GM19324 (cell line): ENCODE measurements around the gene THBS1.

Experiments used
- ATAC-seq: cut with Tn5 transposase; IDR thresholded peaks from one replicate; pipeline ENCODE4 v1.9.1; 2021; ENCODE audit warnings: mild to moderate bottlenecking, moderate library complexity; ENCODE audit not compliant: unreplicated experiment, low FRiP score

Gene THBS1

DNA sequence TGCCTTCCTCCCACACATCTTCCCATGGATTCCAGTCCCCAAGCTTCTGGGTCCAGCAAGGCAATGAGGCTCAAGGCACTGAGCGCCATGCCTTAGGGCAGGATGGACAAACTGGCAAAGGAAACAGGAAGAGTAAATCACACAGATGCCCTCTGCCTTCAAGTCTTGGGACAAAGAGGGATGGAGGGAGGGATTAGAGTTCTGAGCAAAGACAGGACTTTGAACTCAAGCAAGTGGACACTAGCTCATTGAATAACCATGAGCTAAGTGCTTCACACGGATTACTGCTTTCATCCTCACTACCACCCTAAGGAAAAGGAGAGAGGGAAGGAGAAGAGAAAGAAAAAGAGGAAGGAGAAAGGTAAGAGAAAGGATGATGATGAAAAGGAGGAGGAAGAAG is 7.6 kb upstream of the THBS1 start:
- no peak for ATAC-seq

DNA sequence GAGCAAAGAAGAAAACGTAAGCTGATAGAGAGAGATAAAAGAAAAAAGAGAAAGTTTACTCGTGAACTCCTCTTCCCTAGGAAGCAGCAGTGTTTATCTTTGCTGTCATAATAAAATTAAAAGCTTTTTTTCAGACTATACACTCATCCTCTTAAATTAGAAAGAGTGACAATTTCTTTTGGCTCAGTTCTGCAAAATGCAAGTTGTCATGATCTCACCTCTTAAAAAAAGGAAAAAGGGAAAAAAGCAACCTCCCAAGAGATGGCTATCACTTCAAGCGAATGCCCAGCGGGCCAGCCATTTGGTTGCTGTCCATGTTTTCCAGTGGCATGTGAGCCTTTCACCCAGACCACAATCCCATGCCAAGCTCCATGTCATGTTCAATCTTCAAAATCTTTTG is 7.0 kb upstream of the THBS1 start:
- ATAC-seq: no peak

DNA sequence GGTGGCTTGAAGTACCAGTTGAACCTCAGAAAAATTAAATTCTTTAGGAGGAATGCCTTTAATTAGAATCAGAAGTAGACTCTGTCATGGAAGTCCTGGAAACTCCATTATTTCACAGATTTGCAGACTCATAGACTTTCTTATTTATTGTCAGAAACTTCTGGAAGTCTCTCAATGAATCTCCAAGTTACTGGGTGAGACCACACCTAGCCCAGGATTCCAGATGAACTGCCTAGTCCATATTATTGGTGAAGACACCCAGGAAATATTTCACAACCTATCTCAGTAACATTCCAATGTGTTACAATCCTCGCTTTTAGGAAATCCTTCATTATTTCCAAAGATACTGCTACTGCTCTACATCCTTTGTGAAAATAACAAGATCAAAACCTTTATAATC is 6.5 kb upstream of the THBS1 start:
- ATAC-seq: no peak

DNA sequence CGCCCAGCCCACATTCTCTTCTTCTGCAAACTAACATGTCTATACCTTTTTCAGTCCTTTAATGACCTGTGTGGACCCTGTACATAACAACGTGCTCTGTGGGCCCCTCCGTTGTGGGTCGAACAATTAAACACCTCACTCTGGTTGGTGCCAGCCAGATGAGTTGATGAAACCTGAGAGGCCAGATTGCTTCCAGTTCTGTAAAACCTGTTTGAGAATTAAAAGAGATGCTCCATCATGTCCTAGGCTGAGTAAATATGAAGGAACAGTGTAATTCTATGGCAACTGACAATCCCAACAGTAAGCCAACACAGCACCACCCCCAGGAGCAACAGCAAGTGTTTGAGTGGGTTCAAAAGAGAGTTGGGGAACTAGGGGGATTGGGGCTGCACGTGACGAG is 5.7 kb upstream of the THBS1 start:
- ATAC-seq: no peak

DNA sequence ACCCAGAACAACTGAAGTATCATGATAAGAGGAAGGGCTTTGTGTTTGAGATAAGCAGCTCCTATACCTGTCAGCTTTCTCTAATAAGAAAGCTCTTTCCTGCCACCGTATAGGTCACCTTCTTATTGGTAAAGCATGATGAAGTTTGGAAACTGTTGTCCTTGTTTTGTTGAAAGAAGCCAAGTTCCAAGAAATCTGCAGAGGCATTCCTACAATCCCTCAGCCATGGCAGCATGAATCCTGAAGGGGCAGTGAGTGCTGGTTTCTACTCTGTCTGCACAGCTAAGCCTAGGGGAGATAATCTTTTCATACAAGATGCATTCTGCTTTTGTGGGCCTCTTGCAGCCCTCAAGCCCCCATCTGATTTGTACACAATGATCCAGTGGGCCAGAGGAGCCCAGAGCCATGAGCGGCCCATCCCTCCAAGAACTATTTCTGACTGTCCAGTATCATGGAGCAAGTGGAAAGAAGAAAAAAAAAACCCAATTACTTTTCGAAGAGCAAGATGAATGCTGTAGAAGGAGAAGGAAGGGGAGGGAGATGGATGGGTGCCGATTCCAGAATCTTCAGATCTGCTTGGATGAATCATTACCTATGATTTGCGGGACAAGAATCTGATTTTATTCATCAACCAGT is 1.9 kb upstream of the THBS1 start:
- no peak for ATAC-seq

DNA sequence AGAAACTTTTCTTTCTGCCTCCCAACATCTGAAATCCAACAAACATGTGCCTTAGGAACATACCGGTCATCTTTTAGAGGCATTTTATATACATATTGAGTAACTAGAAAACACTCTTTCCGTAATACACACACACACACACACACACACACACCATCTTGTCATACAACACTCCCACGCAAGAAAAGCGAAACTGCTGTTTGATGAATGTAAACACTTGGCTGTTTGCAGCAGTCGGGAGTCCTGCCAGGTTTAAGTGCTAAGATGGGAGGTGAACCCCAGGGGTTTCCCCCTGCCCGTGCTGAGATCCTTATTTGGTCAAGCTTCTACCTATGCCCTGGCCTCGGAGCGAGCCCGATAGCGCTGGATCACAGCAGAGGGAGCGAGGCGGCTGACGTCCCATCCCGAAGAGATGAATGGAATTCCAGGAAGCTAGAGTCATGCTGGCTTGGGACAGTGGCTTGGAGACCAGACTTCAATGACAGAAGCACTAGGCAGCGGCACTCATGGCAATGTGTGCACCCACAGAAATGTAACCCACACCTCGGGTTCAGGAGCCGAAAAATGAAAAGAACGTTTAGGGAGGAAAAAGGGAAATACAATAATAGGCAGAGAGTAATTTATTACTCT is 1.3 kb upstream of the THBS1 start:
- ATAC-seq: no peak

DNA sequence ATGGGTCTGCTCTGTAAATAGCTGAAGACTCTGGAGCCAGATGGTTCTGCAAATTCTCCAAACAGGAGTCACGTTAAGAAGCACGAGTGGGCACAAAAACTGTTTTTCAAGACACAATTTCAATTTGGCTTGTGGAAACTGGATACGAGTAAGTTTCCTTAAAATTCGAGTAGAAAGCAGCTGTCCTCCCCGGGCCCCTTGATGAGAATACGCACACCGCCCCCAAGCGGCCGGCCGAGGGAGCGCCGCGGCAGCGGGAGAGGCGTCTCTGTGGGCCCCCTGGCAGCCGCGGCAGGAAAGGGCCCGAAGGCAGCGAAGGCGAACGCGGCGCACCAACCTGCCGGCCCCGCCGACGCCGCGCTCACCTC is 778 bp upstream of the THBS1 start:
- ATAC-seq: peak; percentile 64

DNA sequence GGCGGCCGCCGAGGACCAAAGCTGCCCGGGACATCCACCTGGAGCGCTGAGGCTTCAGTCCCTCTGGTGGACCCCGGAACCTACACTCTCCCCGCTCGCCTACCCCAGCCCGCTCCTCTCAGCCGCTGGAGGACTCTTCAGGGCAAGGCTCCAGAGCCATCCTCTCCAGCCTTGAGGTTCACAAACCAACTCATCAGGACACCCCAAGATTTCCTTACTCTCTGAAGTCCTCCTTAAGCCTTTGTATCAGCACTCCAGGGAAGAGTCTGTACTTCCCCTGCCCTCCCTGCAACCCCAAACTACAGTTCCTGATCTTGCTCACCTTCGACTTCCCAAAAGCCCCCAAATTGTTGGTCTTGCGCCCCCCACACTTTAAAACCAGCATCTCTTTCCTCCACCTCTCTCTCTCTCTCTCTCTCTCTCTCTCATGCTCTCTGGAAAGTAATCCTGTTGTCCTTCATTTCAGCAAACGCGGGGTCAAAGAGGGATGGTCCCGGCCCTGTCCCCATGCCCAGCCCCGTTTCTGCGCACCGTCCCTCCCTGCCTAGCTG is 438 bp downstream of the THBS1 start:
- ATAC-seq: no peak

DNA sequence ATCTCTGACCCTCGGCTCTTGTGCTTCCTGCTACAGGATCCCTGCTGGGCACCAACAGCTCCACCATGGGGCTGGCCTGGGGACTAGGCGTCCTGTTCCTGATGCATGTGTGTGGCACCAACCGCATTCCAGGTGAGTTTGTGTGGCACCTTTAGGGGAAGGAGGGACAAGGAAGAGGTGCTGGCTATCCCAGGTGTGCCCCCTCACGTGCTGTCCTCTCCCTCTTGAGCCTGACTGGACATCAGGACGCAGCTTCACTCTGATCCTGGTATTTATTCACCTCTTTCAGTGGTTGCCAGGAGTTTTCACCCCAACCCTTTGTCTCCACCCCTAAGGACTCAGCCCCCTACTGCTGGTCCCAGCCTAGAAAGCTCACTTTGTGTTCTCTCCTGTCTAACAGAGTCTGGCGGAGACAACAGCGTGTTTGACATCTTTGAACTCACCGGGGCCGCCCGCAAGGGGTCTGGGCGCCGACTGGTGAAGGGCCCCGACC is 960 bp downstream of the THBS1 start:
- ATAC-seq: no peak

DNA sequence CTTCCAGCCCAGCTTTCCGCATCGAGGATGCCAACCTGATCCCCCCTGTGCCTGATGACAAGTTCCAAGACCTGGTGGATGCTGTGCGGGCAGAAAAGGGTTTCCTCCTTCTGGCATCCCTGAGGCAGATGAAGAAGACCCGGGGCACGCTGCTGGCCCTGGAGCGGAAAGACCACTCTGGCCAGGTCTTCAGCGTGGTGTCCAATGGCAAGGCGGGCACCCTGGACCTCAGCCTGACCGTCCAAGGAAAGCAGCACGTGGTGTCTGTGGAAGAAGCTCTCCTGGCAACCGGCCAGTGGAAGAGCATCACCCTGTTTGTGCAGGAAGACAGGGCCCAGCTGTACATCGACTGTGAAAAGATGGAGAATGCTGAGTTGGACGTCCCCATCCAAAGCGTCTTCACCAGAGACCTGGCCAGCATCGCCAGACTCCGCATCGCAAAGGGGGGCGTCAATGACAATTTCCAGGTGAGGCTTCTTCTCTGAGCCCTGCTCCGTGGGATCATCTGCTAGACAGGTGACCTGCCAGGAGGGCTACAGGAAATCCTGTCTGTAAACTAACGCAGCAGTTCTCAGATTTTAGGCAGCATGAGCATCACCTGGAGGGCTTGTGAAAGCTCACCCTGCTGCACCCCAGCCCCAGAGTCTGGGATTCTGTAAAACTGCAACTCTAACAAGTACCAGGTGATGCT is 1.6 kb downstream of the THBS1 start:
- no peak for ATAC-seq

DNA sequence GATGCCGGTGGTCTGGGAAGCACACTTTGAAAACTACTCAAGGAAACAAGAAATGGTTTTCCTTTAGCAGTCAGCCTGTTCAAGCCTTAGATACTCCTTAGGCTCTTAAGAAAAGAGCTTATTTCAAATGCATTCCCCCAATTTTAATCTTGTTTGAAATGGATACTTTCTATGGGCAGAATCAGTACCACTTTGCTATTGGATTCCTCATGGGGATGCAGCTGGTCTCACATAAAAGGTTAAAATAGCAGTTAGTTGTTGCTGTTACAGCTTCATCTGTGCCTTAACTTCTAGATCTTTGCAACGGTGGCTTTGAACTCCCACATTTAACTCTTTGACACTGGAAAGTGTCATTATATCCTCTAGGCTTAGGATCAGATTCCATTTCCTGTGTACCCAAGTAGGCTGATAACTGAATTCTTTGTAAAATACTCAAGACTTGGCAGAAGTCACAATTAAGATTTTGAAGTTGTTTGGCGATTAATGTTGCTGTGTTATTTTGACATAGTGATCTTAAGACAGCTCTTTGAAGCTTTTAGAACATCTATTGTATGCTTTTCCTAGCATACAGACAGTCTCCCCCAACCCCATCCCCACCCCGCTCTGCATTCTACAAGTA is 2.2 kb downstream of the THBS1 start:
- no peak for ATAC-seq

DNA sequence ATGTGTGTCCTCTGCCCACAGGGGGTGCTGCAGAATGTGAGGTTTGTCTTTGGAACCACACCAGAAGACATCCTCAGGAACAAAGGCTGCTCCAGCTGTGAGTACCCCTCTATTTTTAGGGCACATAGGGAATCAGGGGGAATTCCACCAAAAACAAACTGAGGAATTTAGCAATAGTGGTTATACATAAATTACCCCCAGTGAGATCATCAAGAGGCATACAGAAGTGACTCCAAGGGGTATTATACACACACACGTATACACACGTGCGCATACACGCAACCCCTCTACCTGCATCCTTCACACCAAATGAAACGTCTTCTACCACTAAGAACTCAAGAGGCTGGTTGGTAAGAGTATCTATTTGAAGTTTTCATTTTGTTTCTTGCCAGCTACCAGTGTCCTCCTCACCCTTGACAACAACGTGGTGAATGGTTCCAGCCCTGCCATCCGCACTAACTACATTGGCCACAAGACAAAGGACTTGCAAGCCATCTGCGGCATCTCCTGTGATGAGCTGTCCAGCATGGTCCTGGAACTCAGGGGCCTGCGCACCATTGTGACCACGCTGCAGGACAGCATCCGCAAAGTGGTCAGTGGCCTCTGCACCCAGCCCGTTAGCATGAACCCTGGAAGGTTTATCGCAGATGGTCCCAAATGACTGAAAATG is 2.9 kb downstream of the THBS1 start:
- ATAC-seq: no peak

DNA sequence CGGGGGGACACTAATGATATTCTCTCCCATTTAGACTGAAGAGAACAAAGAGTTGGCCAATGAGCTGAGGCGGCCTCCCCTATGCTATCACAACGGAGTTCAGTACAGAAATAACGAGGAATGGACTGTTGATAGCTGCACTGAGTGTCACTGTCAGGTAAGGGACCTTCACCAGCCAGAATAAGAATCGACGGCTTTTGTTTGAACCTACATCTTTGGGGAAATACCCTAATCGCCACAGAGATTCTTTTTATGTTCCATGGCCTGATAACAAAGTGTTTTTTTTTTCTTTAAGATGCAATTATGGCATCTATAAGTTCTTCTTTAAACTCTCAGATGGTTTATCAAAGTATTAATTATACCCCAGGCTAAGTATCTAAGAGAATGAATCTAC is 3.4 kb downstream of the THBS1 start:
- ATAC-seq: no peak

DNA sequence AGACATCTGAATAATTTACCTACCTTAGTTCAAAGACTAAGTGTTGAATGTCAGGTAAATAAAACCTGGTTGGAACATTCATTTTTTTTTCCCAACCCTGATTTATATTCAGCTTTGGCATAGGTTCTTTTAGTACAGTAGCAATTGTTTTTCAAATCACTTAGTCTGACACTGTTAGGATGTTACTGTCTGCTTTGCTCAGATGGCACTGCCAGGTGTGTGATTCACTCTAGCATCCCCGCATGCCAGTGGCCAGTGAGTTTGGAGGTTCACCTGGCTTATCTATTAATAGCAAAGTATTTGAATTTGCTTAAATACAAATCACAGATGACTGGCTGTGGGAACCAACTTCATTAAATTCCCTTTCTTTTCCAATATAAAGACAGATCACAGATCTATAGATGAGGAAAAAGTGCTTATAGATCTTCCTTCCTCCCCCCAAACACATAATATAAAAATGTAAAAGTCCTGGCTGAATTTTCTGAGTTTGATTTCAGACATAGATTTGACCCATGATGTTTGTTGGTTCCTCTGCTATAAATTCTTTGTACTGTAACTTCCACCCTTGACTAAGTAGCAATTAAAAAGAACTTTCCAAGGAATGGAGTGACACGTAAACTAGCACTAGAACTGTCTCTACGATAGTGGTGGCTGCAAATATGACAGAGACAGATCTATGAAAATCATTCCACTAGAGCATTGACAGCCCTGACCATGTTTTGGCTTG is 3.9 kb downstream of the THBS1 start:
- no peak for ATAC-seq

DNA sequence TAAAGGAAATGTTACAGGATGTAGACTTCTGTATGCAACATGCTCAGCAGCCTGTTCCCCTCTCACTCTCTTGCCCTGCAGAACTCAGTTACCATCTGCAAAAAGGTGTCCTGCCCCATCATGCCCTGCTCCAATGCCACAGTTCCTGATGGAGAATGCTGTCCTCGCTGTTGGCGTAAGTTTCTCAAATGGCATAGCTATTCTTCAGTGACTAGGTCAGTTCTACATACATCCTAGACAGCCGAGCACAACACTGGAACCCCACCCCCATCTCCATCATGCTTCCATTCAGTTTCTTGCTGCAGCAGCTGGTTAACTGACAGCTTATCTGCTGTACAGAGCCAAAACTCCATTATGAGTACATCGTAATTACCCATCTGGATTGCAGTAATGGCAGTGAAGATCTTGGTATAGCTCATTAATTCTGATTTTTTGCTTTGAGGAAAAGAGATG is 4.5 kb downstream of the THBS1 start:
- no peak for ATAC-seq

DNA sequence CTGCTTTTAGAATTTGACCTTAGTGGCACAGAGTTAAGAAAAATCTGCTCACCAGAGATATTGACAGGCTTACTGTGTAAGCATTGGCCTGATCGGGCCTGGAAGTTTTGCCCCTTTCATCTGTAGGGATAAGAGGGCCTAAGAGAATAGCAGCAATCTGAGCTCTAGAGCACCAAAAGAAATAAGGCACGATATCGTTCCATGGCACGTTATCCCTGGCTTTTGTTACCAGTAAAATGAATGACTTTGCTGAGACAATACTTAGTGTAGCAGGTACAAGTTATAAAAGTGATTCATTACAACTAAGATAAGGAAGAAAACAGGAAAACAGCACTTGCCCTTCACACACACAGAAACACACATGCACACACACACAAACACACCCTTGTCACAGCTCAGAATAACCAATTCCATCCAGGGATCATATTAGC is 5.0 kb downstream of the THBS1 start:
- ATAC-seq: no peak

DNA sequence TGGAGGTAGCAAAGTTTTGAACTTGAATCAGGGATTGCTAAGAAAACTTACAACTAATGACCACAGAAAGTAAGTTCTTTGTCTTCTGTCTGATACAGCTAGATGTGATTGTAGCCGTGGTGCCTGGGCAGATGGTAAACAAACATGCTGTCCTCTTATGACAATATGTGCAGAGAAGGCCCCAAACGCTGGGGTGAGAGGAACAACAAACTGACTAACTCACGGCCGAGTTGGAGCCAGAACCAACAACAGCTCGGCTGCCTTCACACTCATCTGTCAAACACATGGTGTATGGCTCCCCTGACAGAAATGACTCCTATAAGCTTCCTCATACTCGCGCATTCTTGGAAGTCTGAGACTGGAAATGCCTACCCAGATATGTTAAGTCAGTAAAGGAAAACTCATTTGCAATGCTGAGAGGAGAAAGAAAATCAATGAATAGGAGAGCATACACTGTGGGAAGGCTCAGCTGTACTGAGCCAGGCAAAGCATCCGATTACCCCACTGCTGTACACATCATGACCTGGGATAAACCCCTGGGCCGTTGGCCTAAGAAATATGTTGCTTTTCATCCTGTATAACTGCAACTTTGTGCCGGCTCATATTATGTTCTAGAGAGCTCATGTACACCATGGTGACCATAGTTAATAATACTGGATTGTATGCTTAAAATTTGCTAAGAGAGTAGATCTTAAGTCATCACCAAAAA is 5.7 kb downstream of the THBS1 start:
- ATAC-seq: no peak

DNA sequence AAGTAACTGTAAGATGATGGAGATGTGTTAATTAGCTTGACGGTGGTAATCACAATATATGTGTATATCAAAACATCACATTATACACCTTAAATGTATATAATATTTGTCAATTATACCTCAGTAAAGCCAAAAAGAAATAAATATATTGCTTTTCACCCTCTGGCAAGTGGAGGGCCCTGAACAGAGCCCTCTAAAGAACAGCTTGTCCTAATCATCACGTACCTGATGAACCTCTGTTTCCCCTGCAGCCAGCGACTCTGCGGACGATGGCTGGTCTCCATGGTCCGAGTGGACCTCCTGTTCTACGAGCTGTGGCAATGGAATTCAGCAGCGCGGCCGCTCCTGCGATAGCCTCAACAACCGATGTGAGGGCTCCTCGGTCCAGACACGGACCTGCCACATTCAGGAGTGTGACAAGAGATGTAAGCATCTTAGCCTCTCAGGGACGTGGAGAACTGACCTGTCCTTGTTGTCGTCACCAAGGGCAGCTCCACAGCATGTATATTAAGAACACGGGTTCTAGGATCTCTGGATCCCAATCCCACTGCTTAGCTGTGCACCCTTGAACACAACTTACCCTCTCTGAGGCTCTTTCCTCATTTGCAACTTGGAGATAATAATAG is 6.3 kb downstream of the THBS1 start:
- ATAC-seq: no peak
